Fibroblast of lung (primary cell): Measurements from ENCODE around the gene ZBTB9. TPM values are rescaled to one million over a fixed set of nuclear protein-coding genes. Genes with fewer than 3 reads are reported as not detected.

Experiments
- DNase-seq, 2 donors: peaks; one replicate each; pipeline versions ENCODE4 v3.0.0 to v3.0.0-alpha.2; 2010; ENCODE audit warnings: low read depth in 2 of 2
- H2AFZ ChIP-seq: 2 replicates; pipeline ENCODE4 v1.5.1; 2012; ENCODE audit warnings: low read length, control low read depth, inconsistent platforms
- H3K27ac ChIP-seq: 2 replicates; pipeline ENCODE4 v1.5.1; 2011; ENCODE audit warnings: low read length, control low read depth; ENCODE audit not compliant: insufficient read depth
- H3K27me3 ChIP-seq: 2 replicates; pipeline ENCODE4 v1.5.1; 2011; ENCODE audit warnings: mild to moderate bottlenecking, low read length; ENCODE audit not compliant: control insufficient read depth, insufficient read depth
- H3K36me3 ChIP-seq: 2 replicates; pipeline ENCODE4 v1.5.1; 2011; ENCODE audit warnings: low read length; ENCODE audit not compliant: control insufficient read depth, insufficient read depth
- H3K4me1 ChIP-seq: 2 replicates; pipeline ENCODE4 v1.5.1; 2011; ENCODE audit warnings: low read length; ENCODE audit not compliant: control insufficient read depth, insufficient read depth; ENCODE audit errors: extremely low read depth
- H3K4me2 ChIP-seq: 2 replicates; pipeline ENCODE4 v1.5.1; 2011; ENCODE audit warnings: low read length, control low read depth; ENCODE audit not compliant: insufficient read depth; ENCODE audit errors: extremely low read depth
- H3K4me3 ChIP-seq, 4 experiments: fragments of 200-600 bp in 1 of 4; sonication (generic) in 1 of 4; replicated peaks in 1 of 4; 2 replicates each; pipeline ENCODE4 v1.5.1; 2011 to 2016; ENCODE audit warnings: low read length in 4 of 4, low read depth in 3 of 4, mild to moderate bottlenecking in 3 of 4, control low read depth in 2 of 4, inconsistent platforms in 1 of 4, mixed read lengths in 1 of 4; ENCODE audit not compliant: insufficient read depth in 1 of 4; ENCODE audit errors: control extremely low read depth in 1 of 4
- H3K79me2 ChIP-seq: 2 replicates; pipeline ENCODE4 v1.5.1; 2012; ENCODE audit warnings: mild to moderate bottlenecking, low read length, inconsistent platforms; ENCODE audit not compliant: control insufficient read depth, insufficient read depth
- H3K9ac ChIP-seq: 2 replicates; pipeline ENCODE4 v1.5.1; 2011; ENCODE audit warnings: mild to moderate bottlenecking, low read length, control low read depth; ENCODE audit not compliant: insufficient read depth
- H3K9me3 ChIP-seq: 2 replicates; pipeline ENCODE4 v1.5.1; 2012; ENCODE audit warnings: low read depth, low read length; ENCODE audit not compliant: control insufficient read depth, insufficient read depth
- H4K20me1 ChIP-seq: 2 replicates; pipeline ENCODE4 v1.5.1; 2011; ENCODE audit warnings: low read length; ENCODE audit not compliant: control insufficient read depth, insufficient read depth; ENCODE audit errors: extremely low read depth
- CTCF ChIP-seq, 2 donors: IDR thresholded peaks in 1 of 2; conservative IDR thresholded peaks in 1 of 2; 1 replicate in 1 of 2; 2 replicates in 1 of 2; pipeline ENCODE4 v1.5.1; 2011 to 2012; ENCODE audit warnings: low read length in 2 of 2, control low read depth in 1 of 2, inconsistent platforms in 1 of 2, low read depth in 1 of 2, mild to moderate bottlenecking in 1 of 2
- EZH2 ChIP-seq: IDR thresholded peaks from 2 replicates; pipeline ENCODE4 v1.5.1; 2012; ENCODE audit warnings: low read length, control low read depth, mild to moderate bottlenecking; ENCODE audit errors: missing control alignments
- polyA plus RNA-seq, 2 donors: library from polyadenylated mRNA; depleted of rRNA in 1 of 2; stranded (reverse) in 1 of 2; unstranded in 1 of 2; fragments of >200 nt; gene quantifications; 2 replicates each; pipeline ENCODE4 v1.2.1, GENCODE V29; 2011 to 2012; ENCODE audit warnings: missing spikeins in 1 of 2
- total RNA-seq: library from RNA; depleted of rRNA; stranded (reverse); fragments of >200 nt; gene quantifications from 2 replicates; pipeline ENCODE4 v1.2.1, GENCODE V29; 2014

The ZBTB9 gene
- total and polyA plus RNA-seq, 2 donors (not counting 1 experiment from before 2014, with no cell fraction given), result 4.1 to 5.2 TPM

- H3K9ac ChIP-seq, result peak overlapping the region; percentile 20
- H3K9me3 ChIP-seq, result no peaks in the 10 kb centered on the region
- no peak overlapping the region for H3K4me2 ChIP-seq
- H4K20me1 ChIP-seq, result no peaks in the 10 kb centered on the region
- H3K36me3 ChIP-seq, result peaks cover 17% of the 10 kb centered on the region
- no peak overlapping the region for H3K4me3 ChIP-seq
- peaks cover 18% of the 10 kb centered on the region for H3K79me2 ChIP-seq
- no peaks in the 10 kb centered on the region for H3K27me3 ChIP-seq
- TF ChIP-seq CTCF (conservative IDR thresholded peaks at IDR 0.05 in 1 of 2, IDR thresholded peaks at IDR 0.05 in 1 of 2; ENCODE audit: low read depth in 1 of 2, low read length in 2 of 2) (no peak), EZH2 (no peak)
- no peak overlapping the region for H3K27ac ChIP-seq
- H2AFZ ChIP-seq, result no peak overlapping the region
- H3K4me1 ChIP-seq, result peaks cover 22% of the 10 kb centered on the region
- DNase-seq, result no peak
Observed at GRCh38 chr6:33433001-33433543, 21.3 kb upstream of the ZBTB9 start.

DNA sequence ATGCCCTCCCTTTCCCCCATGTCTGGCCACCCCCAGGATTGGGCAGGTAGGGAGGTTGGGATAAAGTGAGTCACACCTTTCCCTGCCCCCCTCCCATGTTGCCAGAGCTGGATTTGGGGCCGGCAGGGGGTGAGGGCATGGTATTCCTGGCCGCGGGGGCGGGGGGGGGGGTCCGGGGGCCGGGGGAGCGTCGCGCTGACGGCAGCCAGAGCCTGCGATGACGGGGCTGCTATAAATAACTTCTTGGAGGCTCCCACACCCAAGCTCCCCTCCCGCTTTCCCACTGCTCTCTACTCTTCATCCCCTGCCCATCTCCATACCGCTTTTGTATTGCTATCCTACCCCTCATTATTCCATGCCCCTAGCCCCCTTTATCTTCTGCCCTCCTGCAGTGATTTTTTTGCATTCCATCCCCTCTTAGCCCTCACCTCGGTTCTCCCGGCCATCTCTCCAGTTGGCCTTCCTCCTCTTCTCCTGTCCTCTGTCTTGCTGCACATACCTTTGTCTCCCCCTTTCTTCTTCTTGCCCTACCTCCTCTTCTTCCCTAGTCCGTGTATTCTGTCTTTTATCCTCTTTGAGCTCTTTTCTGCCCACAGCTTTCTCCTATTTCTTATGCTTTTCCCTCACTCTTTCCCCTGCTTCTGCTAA lies 20.7 kb upstream of the ZBTB9 start:
- Histone ChIP-seq H3K27me3 (no peaks in the 10 kb centered on the region), H3K79me2 (peaks cover 13% of the 10 kb centered on the region), H3K4me1 (peaks cover 19% of the 10 kb centered on the region), H3K9me3 (no peaks in the 10 kb centered on the region), H3K27ac (peak overlapping the region; percentile 18), H3K4me2 (no peak overlapping the region), H2AFZ (no peak overlapping the region), H4K20me1 (no peaks in the 10 kb centered on the region), H3K9ac (peak overlapping the region; percentile 20), H3K4me3 (no peak overlapping the region), H3K36me3 (peaks cover 22% of the 10 kb centered on the region)
- no peak for TF ChIP-seq EZH2
- DNase-seq, result peak; percentile 61 to 65

GRCh38 chr6:33434961-33435360 lies 19.4 kb upstream of the ZBTB9 start:
- H3K9ac ChIP-seq, result no peak overlapping the region
- H3K9me3 ChIP-seq, result no peaks in the 10 kb centered on the region
- no peak overlapping the region for H3K4me3 ChIP-seq
- H2AFZ ChIP-seq, result no peak overlapping the region
- no peak for TF ChIP-seq CTCF (conservative IDR thresholded peaks at IDR 0.05 in 1 of 2, IDR thresholded peaks at IDR 0.05 in 1 of 2; ENCODE audit: low read depth in 1 of 2, low read length in 2 of 2)
- TF ChIP-seq EZH2, result no peak
- H4K20me1 ChIP-seq, result no peaks in the 10 kb centered on the region
- peaks cover 22% of the 10 kb centered on the region for H3K36me3 ChIP-seq
- no peak overlapping the region for H3K27ac ChIP-seq
- H3K4me1 ChIP-seq, result peaks cover 19% of the 10 kb centered on the region
- DNase-seq, result no peak
- no peak overlapping the region for H3K4me2 ChIP-seq
- no peaks in the 10 kb centered on the region for H3K27me3 ChIP-seq
- peaks cover 11% of the 10 kb centered on the region for H3K79me2 ChIP-seq
